Stimulated activated CD8-positive, alpha-beta memory T cell treated with anti-CD3 and anti-CD28 coated beads, Interleukin-12 subunit alpha, Interleukin-12 subunit beta, amount 100 ng/mL, for 4 hours (primary cell): ENCODE measurements around the gene NAGPA.

Experiments
- DNase-seq: peaks from one replicate; pipeline ENCODE4 v3.0.0-alpha.2; 2020; ENCODE audit warnings: low read depth

The NAGPA gene

DNA sequence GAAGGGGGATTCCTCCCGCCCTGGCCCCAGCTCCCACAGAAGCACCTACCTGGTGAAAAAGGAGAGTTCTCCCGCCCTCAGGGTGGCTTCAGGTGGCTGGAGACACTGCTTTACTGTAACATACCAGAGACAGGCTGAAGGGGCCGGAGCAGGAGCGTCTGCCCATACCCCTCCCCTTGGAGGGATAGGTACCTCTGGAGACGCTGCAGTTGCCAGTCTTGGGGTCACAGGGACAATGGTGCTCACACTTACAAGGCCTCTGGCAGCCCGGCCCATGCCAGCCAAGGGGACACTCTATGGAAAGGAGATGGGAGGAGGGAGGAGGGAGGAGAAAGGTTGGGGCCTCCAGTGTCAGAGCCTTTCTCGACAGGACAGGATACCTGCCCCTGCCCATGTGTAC, 6.6 kb downstream of the NAGPA start:
- no peak for DNase-seq

DNA sequence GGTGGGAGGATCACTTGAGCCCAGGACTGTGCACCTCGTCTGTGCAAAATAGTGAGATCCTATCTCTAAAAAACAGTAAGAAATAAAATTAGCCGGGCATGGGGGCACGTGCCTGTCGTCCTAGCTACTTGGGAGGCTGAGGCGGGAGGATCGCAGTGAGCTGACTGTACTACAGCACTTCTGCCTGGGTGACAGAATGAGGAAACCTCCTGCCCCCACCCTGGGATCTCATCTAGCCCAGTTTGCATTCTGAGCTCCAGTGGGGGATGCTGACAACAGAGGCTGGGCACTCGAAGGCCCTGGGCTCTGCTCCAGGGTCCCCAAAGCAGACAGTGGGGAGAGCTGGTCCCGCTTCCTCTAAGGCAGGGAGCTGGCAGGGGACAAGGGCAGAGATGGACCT, 7.1 kb downstream of the NAGPA start:
- no peak for DNase-seq

DNA sequence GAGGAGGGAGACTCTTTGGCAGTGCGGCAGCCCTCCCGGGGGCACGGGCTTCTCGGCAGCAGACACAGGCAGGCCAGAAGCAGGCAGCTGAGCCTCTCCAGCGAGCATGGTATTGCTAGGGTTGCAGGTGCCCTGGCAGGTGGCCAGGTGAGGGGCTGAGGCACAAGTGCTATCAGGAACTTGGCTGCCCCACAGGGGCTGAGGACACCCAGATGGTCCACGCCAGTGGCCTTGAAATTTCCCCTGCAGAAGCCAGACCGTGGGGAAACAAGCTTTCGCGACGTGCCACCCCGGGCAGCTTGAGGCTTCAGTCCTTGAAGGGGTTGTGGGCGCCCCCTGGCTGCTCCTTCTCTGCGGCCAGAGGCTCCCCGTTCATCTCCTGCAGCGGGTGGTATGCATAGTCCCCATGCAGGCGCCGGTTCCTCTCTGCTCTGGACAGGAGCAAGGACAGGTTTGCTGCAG, 8.5 kb downstream of the NAGPA start:
- no peak for DNase-seq

DNA sequence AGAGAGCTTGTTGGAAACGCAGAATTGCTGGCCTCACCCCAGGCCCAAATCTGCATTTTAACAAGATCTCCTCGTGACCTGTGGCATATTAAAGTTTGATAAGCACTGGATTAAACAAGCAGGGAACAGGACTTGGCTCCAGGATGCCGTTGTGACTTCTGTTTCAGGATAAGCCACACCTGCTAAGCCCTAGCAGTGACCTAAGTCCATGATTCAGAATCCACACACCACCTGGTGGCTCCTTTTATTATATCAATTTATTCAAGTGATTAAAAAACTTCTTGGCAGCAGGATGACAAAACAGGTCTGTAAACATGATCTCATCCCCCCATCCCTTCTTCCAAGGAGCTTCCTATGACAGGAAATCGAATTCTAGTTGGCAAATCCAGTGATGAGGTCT, 9.1 kb downstream of the NAGPA start:
- DNase-seq: no peak

DNA sequence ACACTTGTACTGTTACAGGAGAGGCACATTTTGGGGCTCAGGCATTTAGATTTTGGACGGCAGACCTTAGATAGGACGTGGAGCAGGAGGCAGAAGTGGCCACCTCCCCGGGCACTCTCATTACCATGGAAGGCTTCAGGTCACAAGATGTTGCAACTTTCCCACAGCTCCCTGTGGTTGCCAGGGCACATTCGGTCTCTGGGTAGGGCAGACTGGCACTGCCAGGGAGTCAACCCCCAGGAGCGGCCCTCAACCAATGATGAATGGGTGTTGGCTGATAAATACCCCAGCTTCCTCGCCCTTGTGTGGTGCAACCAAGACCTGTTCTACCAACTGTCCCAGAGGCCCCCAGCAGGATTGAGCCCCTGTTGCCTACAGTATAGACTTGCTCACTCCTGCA, 11.2 kb downstream of the NAGPA start:
- DNase-seq: no peak

DNA sequence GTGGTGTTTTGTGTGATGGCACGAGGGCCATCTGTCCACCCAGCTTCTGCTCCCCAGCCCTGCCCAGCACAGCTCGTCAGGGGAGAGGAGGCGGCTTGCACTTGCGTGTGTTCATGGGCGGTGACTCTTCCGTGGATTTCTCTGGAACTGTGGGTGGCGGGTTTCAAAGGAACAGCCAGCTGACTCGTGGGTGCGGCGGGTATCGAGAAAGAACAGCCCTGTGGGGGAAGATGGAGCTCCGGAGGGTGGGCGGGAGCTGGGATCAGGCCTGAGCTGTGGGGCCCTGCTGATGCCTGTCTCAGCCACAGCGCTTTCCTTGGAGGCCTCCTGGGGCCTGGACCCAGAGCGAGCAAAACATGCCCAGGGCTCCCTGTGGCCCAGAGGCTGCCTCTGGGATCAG, 13.2 kb downstream of the NAGPA start:
- no peak for DNase-seq

DNA sequence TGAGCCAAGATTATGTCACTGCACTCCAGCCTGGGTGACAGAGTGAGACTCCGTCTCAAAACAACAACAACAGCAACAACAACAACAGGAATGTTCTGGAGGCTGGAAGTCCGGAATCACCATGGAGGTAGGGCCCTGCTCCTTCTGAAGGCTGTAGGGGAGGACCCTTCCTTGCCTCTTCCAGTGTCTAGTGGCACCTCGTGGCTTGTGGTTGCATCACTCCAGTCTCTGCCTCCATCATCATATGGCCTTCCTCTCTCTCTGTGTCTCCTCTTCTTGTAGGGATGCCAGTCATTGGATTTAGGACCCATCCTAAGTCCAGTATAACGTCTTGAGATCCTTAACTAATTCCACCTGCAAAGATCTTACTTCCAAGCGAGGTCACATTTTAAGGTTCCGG, 14.0 kb downstream of the NAGPA start:
- no peak for DNase-seq

DNA sequence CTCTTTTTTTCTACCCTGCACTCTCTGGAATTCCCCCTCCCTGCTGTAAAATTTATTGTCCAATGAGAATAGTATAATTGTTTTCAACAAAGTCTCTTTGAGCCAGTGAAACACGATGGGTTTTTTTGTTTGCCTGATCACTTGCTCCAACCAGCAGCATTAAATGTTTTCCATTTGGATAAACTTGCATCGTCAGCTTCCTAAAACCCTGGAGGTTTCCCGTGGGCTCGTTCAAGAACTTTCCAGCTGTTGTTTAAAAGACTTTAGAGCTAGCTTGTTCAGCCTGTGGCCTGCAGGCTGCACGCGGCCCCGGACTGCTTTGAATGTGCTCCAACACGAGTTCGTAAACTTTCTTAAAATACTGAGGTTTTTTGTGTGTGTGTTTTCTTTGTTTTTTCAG, 14.9 kb downstream of the NAGPA start:
- DNase-seq: no peak

DNA sequence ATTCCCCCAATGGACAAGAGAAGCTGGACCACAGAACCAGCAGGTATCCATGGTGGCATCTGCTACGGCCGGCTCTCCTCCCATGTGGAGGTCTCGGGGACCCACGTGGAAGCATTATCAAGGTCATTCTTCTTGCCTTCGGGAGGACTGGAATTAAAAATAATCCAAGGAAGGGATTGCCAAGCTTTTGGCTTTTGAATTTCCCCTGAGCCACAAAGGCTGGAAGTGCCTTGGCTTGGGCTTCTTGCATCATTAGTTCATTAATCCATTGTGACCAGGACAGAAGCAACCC, 16.1 kb downstream of the NAGPA start:
- DNase-seq: no peak

DNA sequence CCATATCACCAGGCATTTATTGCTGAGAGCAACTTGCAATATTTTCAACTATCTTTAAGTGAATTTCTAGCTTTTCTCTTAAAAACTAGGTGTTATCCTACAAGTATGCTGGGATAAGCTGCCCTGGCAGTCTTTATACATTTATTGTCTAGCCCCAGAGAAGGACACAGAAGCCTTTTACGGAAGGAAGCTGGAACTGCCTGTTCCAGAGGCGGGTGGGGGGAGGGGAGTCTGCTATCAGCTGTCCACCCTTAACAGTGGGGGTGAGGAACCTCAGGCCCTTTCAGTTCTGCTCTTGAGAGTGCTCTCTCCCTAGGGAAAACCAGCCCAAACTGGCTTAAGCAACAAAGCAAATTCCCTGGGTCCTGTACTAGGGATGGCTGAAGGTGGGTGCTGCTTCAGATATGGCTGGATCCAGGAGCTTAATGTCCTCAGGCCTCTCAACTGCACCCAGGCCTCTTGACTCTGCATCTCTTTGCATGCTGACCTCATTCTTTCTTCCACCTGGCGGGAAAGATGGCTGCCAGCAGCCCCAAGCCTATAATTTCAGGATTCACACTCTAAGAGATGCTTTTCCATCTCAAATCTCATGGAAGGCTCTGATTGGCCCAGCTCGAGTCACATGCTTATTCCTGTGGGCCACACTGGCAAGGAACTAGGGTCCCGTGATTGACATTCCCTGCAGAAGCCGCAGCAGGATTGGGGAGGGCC, 16.6 kb downstream of the NAGPA start:
- DNase-seq: no peak

DNA sequence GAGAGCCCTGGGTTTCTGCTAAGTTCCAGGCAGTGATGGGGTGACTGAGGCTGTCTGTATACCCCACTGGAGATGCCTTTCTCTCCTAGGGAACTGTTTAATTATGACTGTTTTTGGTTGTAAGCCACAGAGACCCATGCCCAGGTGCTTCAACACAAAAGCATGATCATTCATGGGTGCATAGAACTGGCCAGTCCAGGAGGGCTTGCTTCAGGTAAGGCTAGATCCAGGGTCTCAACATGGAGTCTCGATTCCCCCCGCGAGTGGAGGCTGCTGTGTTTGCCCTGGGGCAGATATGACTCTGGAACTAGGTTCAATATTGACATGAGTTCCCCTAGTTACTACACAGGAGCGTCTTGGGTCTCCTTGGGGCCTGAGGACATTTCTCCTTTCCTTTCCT, 17.8 kb downstream of the NAGPA start:
- no peak for DNase-seq

DNA sequence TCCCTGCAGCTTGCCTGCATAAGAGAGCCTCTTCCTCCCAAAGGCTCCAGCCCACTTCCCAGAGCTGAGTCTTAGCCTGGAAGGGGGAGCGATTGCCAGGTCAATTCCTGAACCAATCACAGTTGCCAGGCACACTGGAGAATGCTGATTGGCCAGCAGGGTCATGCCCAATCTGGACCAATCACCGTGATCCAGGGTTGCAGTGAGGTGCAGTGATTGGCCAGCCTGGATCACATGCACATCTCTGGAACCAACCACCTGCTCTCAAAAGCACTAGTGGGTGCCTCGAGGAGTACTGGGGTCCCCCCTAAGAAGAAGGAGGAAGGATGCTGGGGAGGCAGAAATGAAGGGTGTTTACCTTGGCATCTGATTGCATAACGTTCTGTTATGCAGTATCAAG, 18.4 kb downstream of the NAGPA start:
- no peak for DNase-seq

DNA sequence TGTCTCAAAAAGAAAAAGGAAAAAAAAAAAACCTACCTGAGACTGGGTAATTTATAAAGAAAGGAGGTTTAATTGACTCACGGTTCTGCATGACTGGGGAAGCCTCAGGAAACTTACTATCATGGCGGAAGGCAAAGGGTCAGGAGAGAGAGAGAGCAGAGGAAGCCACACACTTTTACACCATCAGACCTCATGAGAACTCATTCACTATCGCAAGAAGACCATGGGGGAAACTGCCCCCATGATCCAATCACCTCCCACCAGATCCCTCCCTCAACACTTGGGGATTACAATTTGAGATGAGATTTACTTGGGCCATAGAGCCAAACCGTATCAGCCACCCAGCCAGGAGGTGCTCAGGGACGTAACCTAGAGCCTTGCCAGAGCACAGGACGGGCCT, 20.8 kb downstream of the NAGPA start:
- no peak for DNase-seq

DNA sequence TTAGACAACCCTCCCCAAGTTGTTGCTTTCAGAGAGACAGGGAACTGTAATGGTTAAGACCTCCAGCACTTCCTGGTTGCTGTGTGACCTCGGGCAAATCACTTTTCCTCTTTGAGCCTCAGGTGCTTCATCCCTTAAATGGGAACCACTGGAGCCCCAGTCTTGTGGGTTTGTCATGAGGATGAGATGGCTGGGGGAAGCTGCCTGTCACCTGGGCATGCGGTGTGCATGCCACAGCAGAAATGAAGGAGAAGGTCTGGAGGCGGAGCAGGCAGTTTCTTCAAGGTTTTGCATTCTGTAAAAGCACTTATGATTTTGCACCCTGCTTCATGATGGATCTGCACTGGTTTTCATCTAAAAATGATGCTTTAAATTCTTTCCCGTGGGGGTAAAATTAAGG, 22.1 kb downstream of the NAGPA start:
- DNase-seq: no peak

DNA sequence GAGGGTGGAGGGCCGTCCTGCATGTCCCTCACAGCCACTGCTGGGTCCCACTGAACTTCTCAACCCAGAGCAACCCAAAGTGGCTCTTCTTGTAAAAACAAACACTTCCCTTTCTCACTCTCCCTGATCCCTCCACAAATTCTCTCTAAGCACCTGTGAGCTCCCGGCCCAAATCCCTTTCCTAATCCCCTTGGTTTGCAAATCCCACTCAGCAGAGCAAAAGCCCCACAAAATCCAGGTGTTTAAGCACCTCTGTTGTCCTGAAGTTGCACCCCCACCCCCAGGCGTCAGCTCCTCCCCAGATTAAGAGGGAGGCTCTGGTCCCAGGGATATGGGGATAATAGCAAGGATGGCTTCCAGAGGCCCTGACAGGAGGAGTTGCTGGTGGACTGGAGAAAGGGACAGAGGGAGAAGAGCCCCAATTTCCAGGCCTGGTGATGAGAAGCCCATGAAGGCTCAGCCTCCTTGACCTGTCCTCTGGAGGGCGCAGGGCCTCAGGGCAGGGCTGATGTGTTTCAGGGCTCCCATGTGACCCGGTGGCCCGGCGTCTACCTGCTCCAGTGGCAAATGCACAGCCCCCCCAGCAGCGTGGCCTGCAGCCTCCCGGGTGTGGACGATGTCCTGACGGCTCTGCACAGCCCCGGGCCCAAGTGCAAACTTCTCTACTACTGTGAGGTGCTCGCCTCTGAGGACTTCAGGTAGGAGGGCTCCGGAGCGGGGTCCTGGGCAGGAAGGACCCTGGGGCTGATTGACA, 23.0 kb downstream of the NAGPA start:
- no peak for DNase-seq

DNA sequence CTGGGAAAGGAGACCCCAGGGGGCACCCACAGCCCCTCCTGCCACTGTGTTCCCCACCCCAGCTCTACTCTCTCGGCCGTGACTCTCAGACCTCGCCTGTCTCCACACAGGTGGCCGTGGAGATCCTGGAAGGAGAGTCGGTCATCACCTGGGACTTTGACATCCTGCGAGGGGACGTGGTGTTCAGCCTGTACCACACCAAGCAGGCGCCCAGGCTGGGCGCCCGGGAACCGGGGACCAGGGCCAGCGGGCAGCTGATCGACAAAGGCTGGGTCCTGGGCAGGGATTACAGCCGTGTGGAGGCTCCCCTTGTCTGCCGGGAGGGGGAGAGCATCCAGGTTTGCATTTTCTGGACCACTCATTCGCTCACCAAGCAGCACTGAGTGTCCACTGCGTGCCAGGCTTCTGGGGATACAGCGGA, 25.4 kb downstream of the NAGPA start:
- DNase-seq: no peak

DNA sequence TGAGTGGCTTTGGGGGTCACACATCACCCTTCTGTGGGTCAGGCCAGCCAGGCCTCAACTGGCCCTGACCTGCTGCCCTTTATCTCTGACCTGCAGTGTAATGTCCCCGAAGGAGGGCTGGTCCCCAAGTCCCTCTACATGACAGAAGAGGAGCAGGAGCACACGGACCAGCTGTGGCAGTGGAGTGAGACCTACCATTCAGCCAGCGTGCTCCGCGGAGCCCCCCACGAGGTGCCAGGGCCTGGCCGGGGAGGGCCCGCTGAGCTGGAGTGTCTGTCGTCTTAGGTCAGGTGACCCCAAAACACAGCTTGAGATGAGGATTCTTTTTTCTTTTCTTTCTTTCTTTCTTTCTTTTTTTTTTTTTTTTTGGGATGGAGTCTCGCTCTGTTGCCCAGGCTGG, 26.5 kb downstream of the NAGPA start:
- DNase-seq: no peak

DNA sequence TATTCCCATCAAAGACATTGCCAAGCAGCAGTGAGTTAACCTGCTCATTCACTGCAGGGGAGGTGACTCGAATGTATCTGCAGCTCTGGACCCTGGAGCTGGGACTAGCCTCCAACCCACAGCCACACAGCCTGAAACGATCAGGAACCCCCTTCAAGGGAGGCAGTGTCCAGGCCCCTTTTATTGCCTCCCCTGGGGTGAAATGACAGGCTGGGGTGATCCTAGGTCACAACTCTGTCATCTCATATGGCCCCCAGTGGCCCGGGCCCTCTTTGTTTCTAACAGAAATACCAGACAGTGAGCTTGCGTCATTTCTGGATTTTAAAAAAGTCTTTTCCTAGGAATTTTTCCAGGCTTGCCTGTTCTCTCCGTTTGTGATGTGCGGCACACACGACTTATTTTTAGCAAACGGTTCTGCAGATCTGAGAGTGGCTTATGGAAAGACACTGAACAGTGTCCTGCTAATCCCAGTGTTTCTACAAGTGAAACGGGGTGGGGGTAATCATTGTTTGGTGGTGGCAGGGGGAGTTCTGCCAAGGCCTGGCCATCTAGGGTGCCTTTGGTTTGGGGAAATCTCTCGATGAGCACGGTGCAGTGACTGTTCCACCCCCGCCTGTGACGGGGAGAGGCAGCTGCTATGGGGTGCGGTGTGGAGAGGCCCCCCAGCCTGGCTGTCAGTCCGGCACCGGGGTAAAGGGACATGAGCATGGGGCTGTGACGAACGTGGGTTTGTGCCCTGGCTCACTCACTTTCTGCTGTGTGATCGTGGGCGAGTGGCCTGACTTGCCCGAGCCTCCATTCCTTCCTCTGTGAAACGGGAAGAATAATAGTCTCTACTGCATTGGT, 27.2 kb downstream of the NAGPA start:
- no peak for DNase-seq

DNA sequence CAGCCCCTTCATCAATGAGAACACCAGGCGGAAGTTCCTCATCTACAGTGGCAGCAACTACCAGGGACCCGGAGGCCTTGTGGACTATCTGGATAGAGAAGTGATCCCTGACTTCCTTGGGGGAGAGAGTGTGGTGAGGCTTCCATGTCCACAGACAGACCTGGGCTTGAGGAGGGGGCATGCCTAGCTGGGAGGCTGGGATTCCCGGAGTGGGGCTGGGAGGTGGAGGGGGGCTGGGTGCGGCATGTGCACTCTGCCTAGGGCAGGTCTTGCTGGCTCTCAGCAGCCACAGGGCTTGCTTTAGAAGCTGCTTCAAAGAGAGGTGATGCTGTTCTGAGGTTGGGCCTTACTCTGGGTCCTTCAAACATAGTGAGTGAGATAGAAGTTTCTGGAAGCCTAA, 27.8 kb downstream of the NAGPA start:
- DNase-seq: no peak

DNA sequence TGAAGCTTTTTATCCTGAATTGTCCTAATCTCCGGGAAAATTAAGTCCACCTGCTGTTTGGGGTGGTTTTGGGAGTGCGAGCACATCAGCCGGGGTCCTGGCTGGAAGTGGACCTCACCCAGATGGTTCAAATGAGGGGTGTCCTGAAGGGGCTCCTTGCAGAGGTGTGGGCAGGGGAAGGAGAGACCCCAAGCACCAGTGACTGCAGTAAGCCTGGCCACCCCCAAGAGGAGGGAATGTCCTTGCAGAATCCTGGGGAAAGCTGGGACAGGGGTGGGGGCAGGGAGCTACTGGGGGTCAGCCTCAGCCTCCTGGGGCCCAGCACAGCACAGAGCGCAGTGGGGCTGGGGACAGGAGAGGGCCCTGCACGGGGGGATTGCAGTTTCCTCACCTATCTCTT, 29.4 kb downstream of the NAGPA start:
- DNase-seq: no peak

DNA sequence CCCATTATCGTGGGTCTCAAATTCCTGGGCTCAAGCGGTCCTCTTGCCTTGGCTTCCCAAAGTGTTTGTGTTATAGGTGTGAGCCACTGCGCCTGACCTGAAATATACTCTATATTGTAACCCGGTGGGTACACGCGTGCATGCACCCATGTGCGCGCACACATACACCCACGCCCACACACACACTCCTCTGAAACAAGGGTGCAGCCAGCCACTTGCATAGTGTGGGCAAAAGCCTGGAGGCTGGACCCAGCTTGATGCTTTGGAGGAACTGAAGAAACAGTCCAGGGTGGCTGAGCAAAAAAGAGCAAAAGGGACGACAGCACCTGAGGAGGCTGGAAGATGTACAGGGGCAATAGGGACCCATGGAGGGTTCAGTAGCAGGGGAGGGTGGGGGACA, 29.9 kb downstream of the NAGPA start:
- DNase-seq: no peak

DNA sequence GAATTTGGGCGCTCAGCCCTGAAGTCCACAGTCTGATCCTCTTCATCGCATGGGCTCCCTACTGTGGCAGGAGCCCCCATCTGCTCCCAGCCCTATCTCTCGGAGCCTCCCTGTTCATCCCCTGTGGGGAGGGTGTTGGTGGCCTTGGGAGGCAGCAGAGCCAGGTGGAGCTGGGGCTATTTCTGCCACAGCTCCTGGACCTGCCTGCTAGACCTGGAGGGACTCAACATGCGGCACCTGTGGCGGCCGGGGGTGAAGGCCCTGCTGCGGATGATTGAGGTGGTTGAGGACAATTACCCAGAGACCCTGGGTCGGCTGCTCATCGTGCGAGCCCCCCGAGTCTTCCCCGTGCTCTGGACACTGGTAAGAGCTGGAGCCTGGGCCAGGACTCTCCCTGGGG, 30.5 kb downstream of the NAGPA start:
- DNase-seq: no peak

DNA sequence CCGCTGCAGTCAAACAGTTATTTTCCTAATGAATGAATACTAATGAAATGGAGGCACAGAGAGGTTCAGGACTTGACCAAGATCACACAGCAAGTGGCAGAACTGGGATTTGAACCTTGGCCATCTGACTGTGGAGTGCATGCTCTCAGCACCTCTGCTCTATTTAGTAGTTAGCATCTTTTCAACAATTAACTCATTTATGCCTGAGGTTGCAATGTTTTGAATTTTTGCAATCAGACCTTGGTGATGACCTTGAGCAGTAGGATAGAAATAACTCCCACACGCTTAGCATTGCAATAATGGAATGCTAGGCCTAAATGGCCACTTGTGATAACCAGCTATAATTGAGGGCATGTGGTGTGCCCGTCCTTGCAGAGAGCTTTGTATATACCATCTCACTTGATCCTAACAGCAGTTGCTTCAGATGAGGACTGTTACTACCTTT, 31.0 kb downstream of the NAGPA start:
- no peak for DNase-seq
